Osteocyte (in vitro differentiated cells): ENCODE results near the gene PXMP4. TPM values are rescaled to one million over a fixed set of nuclear protein-coding genes. Genes with fewer than 3 reads are reported as not detected.

Experiments used
- DNase-seq: peaks from one replicate; pipeline ENCODE4 v3.0.0; 2021; ENCODE audit warnings: mixed read lengths; ENCODE audit not compliant: unreplicated experiment; ENCODE audit errors: extremely low spot score
- H3K27ac Mint-ChIP-seq: one replicate; pipeline ENCODE4 v1.8.0; 2021; ENCODE audit warnings: mild to moderate bottlenecking, mixed read lengths; ENCODE audit not compliant: unreplicated experiment
- H3K27me3 Mint-ChIP-seq: one replicate; pipeline ENCODE4 v1.8.0; 2021; ENCODE audit warnings: mixed read lengths; ENCODE audit not compliant: unreplicated experiment
- H3K36me3 Mint-ChIP-seq: one replicate; pipeline ENCODE4 v1.8.0; 2021; ENCODE audit warnings: mixed read lengths; ENCODE audit not compliant: unreplicated experiment
- H3K4me1 Mint-ChIP-seq: one replicate; pipeline ENCODE4 v1.8.0; 2021; ENCODE audit warnings: mixed read lengths; ENCODE audit not compliant: unreplicated experiment
- H3K4me3 Mint-ChIP-seq: one replicate; pipeline ENCODE4 v1.8.0; 2021; ENCODE audit warnings: mild to moderate bottlenecking, moderate library complexity, mixed read lengths; ENCODE audit not compliant: unreplicated experiment
- H3K9me3 Mint-ChIP-seq: one replicate; pipeline ENCODE4 v1.8.0; 2021; ENCODE audit warnings: mixed read lengths; ENCODE audit not compliant: unreplicated experiment
- CTCF ChIP-seq: fragments of 200-600 bp; sonication (generic); IDR thresholded peaks from 2 replicates; pipeline ENCODE4 v1.5.0; 2021; ENCODE audit warnings: antibody characterized with exemption, mild to moderate bottlenecking, moderate library complexity
- long read RNA-seq: library from polyadenylated mRNA; unstranded; transcript quantifications from one replicate; pipeline ENCODE4 v2.0.0, GENCODE V29; 2021
- total RNA-seq: library from RNA; stranded (reverse); gene quantifications from 2 replicates; pipeline ENCODE4 v1.2.1, GENCODE V29; 2021

Gene PXMP4
- total RNA-seq: 2.1 and 3.4 TPM in 2 replicates
- long read RNA-seq, full-length matches to known transcripts: 9 of 9 reads
- long read RNA-seq, partial matches to known transcripts: 0 of 9 reads
- long read RNA-seq, other reads (novel, unspliced or antisense): 0 of 9 reads

- no peaks in the 10 kb centered on the region for H3K36me3 Mint-ChIP-seq
- H3K4me1 Mint-ChIP-seq: peaks cover 4% of the 10 kb centered on the region
- peak within 1 kb of the TSS; percentile 69 for H3K27ac Mint-ChIP-seq
- no peaks in the 10 kb centered on the region for H3K27me3 Mint-ChIP-seq
- H3K9me3 Mint-ChIP-seq: no peaks in the 10 kb centered on the region
- peak; percentile 88 for DNase-seq
- peak within 1 kb of the TSS; percentile 68 for H3K4me3 Mint-ChIP-seq
- TF ChIP-seq CTCF: no peak
These were observed at the start of gene PXMP4 for GRCh38 chr20:33719989-33720709. Gene PXMP4, minus strand, starts transcription at chr20:33720310. Its CDS starts 103 bp downstream, at chr20:33720207.

GRCh38 chr20:33769043-33769442 is 48.9 kb upstream of the PXMP4 start:
- TF ChIP-seq CTCF: no peak
- peaks cover 6% of the 10 kb centered on the region for H3K36me3 Mint-ChIP-seq
- H3K4me1 Mint-ChIP-seq: no peaks in the 10 kb centered on the region
- H3K27me3 Mint-ChIP-seq: no peaks in the 10 kb centered on the region
- no peaks in the 10 kb centered on the region for H3K9me3 Mint-ChIP-seq
- H3K27ac Mint-ChIP-seq: no peak overlapping the region
- no peak for DNase-seq
- no peak overlapping the region for H3K4me3 Mint-ChIP-seq

GRCh38 chr20:33767777-33768138 is 47.6 kb upstream of the PXMP4 start:
- Mint-ChIP-seq H3K4me3 (no peak overlapping the region), H3K4me1 (no peaks in the 10 kb centered on the region), H3K36me3 (peaks cover 6% of the 10 kb centered on the region), H3K27me3 (no peaks in the 10 kb centered on the region), H3K9me3 (no peaks in the 10 kb centered on the region), H3K27ac (no peak overlapping the region)
- DNase-seq: no peak
- no peak for TF ChIP-seq CTCF

GRCh38 chr20:33766686-33767085 is 46.6 kb upstream of the PXMP4 start:
- DNase-seq: no peak
- Mint-ChIP-seq H3K4me1 (no peaks in the 10 kb centered on the region), H3K36me3 (peaks cover 5% of the 10 kb centered on the region), H3K4me3 (no peak overlapping the region), H3K9me3 (no peaks in the 10 kb centered on the region), H3K27ac (no peak overlapping the region), H3K27me3 (no peaks in the 10 kb centered on the region)
- TF ChIP-seq CTCF: no peak

- peaks cover 5% of the 10 kb centered on the region for H3K36me3 Mint-ChIP-seq
- H3K27ac Mint-ChIP-seq: no peak overlapping the region
- no peak for DNase-seq
These were observed 45.5 kb upstream of the PXMP4 start for GRCh38 chr20:33765592-33765991.

More at GRCh38 chr20:33765592-33765991, 45.5 kb upstream of the PXMP4 start:
- Mint-ChIP-seq H3K4me3 (no peak overlapping the region), H3K4me1 (no peaks in the 10 kb centered on the region), H3K9me3 (no peaks in the 10 kb centered on the region), H3K27me3 (no peaks in the 10 kb centered on the region)
- TF ChIP-seq CTCF: no peak
